ENCODE measurements around the gene EIF4E2.

- TF ChIP-seq CTCF (IDR thresholded peaks at IDR 0.05) (no peak), POLR2A (IDR thresholded peaks at IDR 0.05) (no peak)
These were observed 47.0 kb downstream of the EIF4E2 start for GRCh38 chr2:232597362-232598079.

Data from right lobe of liver (tissue), 4 donors.